Activated T-helper 2 cell treated with anti-CD3 and anti-CD28 coated beads, Interferon-gamma antibody, Interleukin-2, Interleukin-4, amounts not matched to agents 10 μg/mL and 5 μg/mL and 100 μg/mL, durations not matched to agents 14 hours and 24 hours and 36 hours (primary cell): ENCODE results near the gene ZNF121. TPM values are rescaled to one million over a fixed set of nuclear protein-coding genes. Genes with fewer than 3 reads are reported as not detected.
A peak's percentile ranks its signal among the peaks of the same experiment; 100 is the strongest.
"Not testable (repeated sequence)": the region's sequence is repeated elsewhere in the genome, so short reads cannot be mapped to it uniquely, and the experiment has no call there.

ENCODE experiments used
- DNase-seq: peaks from one replicate; pipeline ENCODE4 v3.0.0; 2021; ENCODE audit warnings: low spot score
- H3K27ac Mint-ChIP-seq: one replicate; pipeline ENCODE4 v1.8.0; 2021; ENCODE audit warnings: mixed read lengths
- H3K27me3 Mint-ChIP-seq: one replicate; pipeline ENCODE4 v1.8.0; 2021; ENCODE audit warnings: low read depth, mixed read lengths
- H3K36me3 Mint-ChIP-seq: one replicate; pipeline ENCODE4 v1.8.0; 2021; ENCODE audit warnings: low read depth, mixed read lengths
- H3K4me1 Mint-ChIP-seq: one replicate; pipeline ENCODE4 v1.8.0; 2021; ENCODE audit warnings: low read depth, mixed read lengths
- H3K4me3 Mint-ChIP-seq: one replicate; pipeline ENCODE4 v1.8.0; 2021; ENCODE audit warnings: low read depth, mild to moderate bottlenecking, moderate library complexity, mixed read lengths
- H3K9me3 Mint-ChIP-seq: one replicate; pipeline ENCODE4 v1.8.0; 2021; ENCODE audit warnings: mixed read lengths
- intact Hi-C: fragments of 100-400 bp; cut with micrococcal nuclease; formaldehyde crosslinking; loops from one replicate; pipeline ENCODE4 v1.15.1; 2023
- total RNA-seq: library from RNA; stranded (reverse); gene quantifications from 2 replicates; pipeline ENCODE4 v1.2.3, GENCODE V29; 2022

Gene ZNF121
- 57.2 and 62.2 TPM in 2 replicates for total RNA-seq

- Mint-ChIP-seq H3K9me3 (peaks cover 28% of the 10 kb centered on the region), H3K27ac (peak within 1 kb of the TSS; percentile 92), H3K4me3 (peak within 1 kb of the TSS; percentile 91), H3K4me1 (peaks cover 12% of the 10 kb centered on the region), H3K27me3 (peaks cover 2% of the 10 kb centered on the region), H3K36me3 (peaks cover 44% of the 10 kb centered on the region)
- intact Hi-C loops: loop anchor here (2.0 to 10.0 kb wide), 4 partner anchors 45 to 209 kb away; partner anchors contain the start of genes ZNF266, ZNF426 and ZNF846
- DNase-seq: peak; percentile 77
Observed at GRCh38 chr19:9584073-9584833, at the start of gene ZNF121. Gene ZNF121 (minus strand): TSS chr19:9584504. CDS start chr19:9568097, 16,407 bp downstream.

- no peaks in the 10 kb centered on the region for H3K27me3 Mint-ChIP-seq
- DNase-seq: no peak
Observed at GRCh38 chr19:9627856-9628255, 43.6 kb upstream of the ZNF121 start.

GRCh38 chr19:9622531-9622930, 38.2 kb upstream of the ZNF121 start:
- H3K27me3 Mint-ChIP-seq: no peaks in the 10 kb centered on the region
- H3K4me1 Mint-ChIP-seq: peaks cover 19% of the 10 kb centered on the region
- peak overlapping the region; percentile 46 for H3K4me3 Mint-ChIP-seq
- H3K9me3 Mint-ChIP-seq: peaks cover 1% of the 10 kb centered on the region
- no peak overlapping the region for H3K27ac Mint-ChIP-seq
- no peak for DNase-seq
- H3K36me3 Mint-ChIP-seq: peaks cover 25% of the 10 kb centered on the region
- intact Hi-C loops: loop anchor here (10.0 kb wide), 1 partner anchor 292 kb away; no protein-coding TSS in a partner anchor

More at GRCh38 chr19:9627856-9628255, 43.6 kb upstream of the ZNF121 start:
- H3K36me3 Mint-ChIP-seq: peaks cover 10% of the 10 kb centered on the region
- no peaks in the 10 kb centered on the region for H3K9me3 Mint-ChIP-seq
- peaks cover 7% of the 10 kb centered on the region for H3K4me1 Mint-ChIP-seq
- intact Hi-C loops: loop anchor here (10.0 kb wide), 1 partner anchor 287 kb away; no protein-coding TSS in a partner anchor
- H3K4me3 Mint-ChIP-seq: no peak overlapping the region
- H3K27ac Mint-ChIP-seq: no peak overlapping the region

GRCh38 chr19:9621156-9622037, 37.1 kb upstream of the ZNF121 start, which contains the start of gene ZNF561:
Gene ZNF561 (minus strand): TSS chr19:9621232. CDS start chr19:9619456, 1,776 bp downstream.
- Mint-ChIP-seq H3K9me3 (peaks cover 3% of the 10 kb centered on the region), H3K4me3 (peak within 1 kb of the TSS; percentile 93), H3K4me1 (peaks cover 19% of the 10 kb centered on the region), H3K27ac (peak within 1 kb of the TSS; percentile 99), H3K36me3 (peaks cover 35% of the 10 kb centered on the region), H3K27me3 (no peaks in the 10 kb centered on the region)
- intact Hi-C loops: loop anchor here (1.0 to 10.0 kb wide), 8 partner anchors 35 to 485 kb away; partner anchors contain the start of genes FBXL12, ZNF317, ZNF562 and ZNF846
- peak; percentile 84 for DNase-seq

GRCh38 chr19:9620842-9621155, 36.5 kb upstream of the ZNF121 start:
- peaks cover 17% of the 10 kb centered on the region for H3K4me1 Mint-ChIP-seq
- H3K4me3 Mint-ChIP-seq: peak overlapping the region; percentile 93
- intact Hi-C loops: loop anchor here (1.0 to 10.0 kb wide), 8 partner anchors 34 to 484 kb away; partner anchors contain the start of genes FBXL12, ZNF317, ZNF562 and ZNF846

GRCh38 chr19:9615844-9616243, 31.5 kb upstream of the ZNF121 start:
- H3K4me1 Mint-ChIP-seq: peaks cover 5% of the 10 kb centered on the region
- H3K4me3 Mint-ChIP-seq: no peak overlapping the region
- intact Hi-C loops: no loop called here
- no peak overlapping the region for H3K27ac Mint-ChIP-seq
- H3K27me3 Mint-ChIP-seq: no peaks in the 10 kb centered on the region
- peaks cover 23% of the 10 kb centered on the region for H3K9me3 Mint-ChIP-seq
- no peak for DNase-seq
- H3K36me3 Mint-ChIP-seq: peaks cover 81% of the 10 kb centered on the region

More at GRCh38 chr19:9620842-9621155, 36.5 kb upstream of the ZNF121 start:
- Mint-ChIP-seq H3K36me3 (peaks cover 38% of the 10 kb centered on the region), H3K27me3 (no peaks in the 10 kb centered on the region), H3K9me3 (peaks cover 3% of the 10 kb centered on the region), H3K27ac (peak overlapping the region; percentile 99)
- DNase-seq: no peak

- no peaks in the 10 kb centered on the region for H3K27me3 Mint-ChIP-seq
- H3K4me3 Mint-ChIP-seq: no peak overlapping the region
- H3K9me3 Mint-ChIP-seq: peaks cover 55% of the 10 kb centered on the region
- intact Hi-C loops: no loop called here
- no peak for DNase-seq
- H3K27ac Mint-ChIP-seq: no peak overlapping the region
- no peaks in the 10 kb centered on the region for H3K4me1 Mint-ChIP-seq
- peaks cover 82% of the 10 kb centered on the region for H3K36me3 Mint-ChIP-seq
Observed at GRCh38 chr19:9610484-9611113, 26.3 kb upstream of the ZNF121 start.

- Mint-ChIP-seq H3K9me3 (peaks cover 59% of the 10 kb centered on the region), H3K36me3 (peaks cover 67% of the 10 kb centered on the region)
Observed at GRCh38 chr19:9608912-9609311, 24.6 kb upstream of the ZNF121 start.

GRCh38 chr19:9597027-9597426, 12.7 kb upstream of the ZNF121 start:
- no peak overlapping the region for H3K4me3 Mint-ChIP-seq
- H3K27me3 Mint-ChIP-seq: no peaks in the 10 kb centered on the region
- peaks cover 3% of the 10 kb centered on the region for H3K36me3 Mint-ChIP-seq
- DNase-seq: no peak
- no peak overlapping the region for H3K27ac Mint-ChIP-seq
- no peaks in the 10 kb centered on the region for H3K4me1 Mint-ChIP-seq
- intact Hi-C loops: no loop called here
- H3K9me3 Mint-ChIP-seq: peaks cover 25% of the 10 kb centered on the region

More at GRCh38 chr19:9608912-9609311, 24.6 kb upstream of the ZNF121 start:
- DNase-seq: no peak
- intact Hi-C loops: no loop called here
- no peaks in the 10 kb centered on the region for H3K4me1 Mint-ChIP-seq
- H3K4me3 Mint-ChIP-seq: no peak overlapping the region
- H3K27ac Mint-ChIP-seq: no peak overlapping the region
- no peaks in the 10 kb centered on the region for H3K27me3 Mint-ChIP-seq

- Mint-ChIP-seq H3K27ac (no peak overlapping the region), H3K4me1 (peaks cover 7% of the 10 kb centered on the region), H3K9me3 (peaks cover 7% of the 10 kb centered on the region), H3K4me3 (no peak overlapping the region), H3K27me3 (peaks cover 2% of the 10 kb centered on the region), H3K36me3 (peaks cover 19% of the 10 kb centered on the region)
- intact Hi-C loops: loop anchor here (1.0 to 10.0 kb wide), 3 partner anchors 35 to 450 kb away; partner anchors contain the start of genes ZNF561 and ZNF846
- peak; percentile 62 for DNase-seq
Observed at GRCh38 chr19:9586764-9587163, 2.5 kb upstream of the ZNF121 start.

GRCh38 chr19:9582081-9582725, 2.1 kb downstream of the ZNF121 start:
- H3K27me3 Mint-ChIP-seq, DNase-seq: not testable (repeated sequence)
- intact Hi-C loops: loop anchor here (5.0 to 10.0 kb wide), 2 partner anchors 145 to 183 kb away; partner anchors contain the start of genes ZNF266 and ZNF846
- H3K36me3 Mint-ChIP-seq: peaks cover 64% of the 10 kb centered on the region
- H3K4me3 Mint-ChIP-seq: peak overlapping the region; percentile 70
- H3K27ac Mint-ChIP-seq: peak overlapping the region; percentile 74
- peaks cover 13% of the 10 kb centered on the region for H3K4me1 Mint-ChIP-seq
- H3K9me3 Mint-ChIP-seq: peaks cover 45% of the 10 kb centered on the region
